Measurements from ENCODE around the gene PCDHGA10. TPM values are rescaled to one million over a fixed set of nuclear protein-coding genes. Genes with fewer than 3 reads are reported as not detected.
"Not testable (repeated sequence)": the region's sequence is repeated elsewhere in the genome, so short reads cannot be mapped to it uniquely, and the experiment has no call there.

The PCDHGA10 gene
- total RNA-seq (2014; rRNA removed; shearing (Covaris generic)), result 0.35 and 0.78 TPM in 2 replicates

- H3K36me3 ChIP-seq (replicated peaks; ENCODE audit: control insufficient read depth, insufficient read depth, low read length), result no peaks in the 10 kb centered on the region
- peak; percentile 89 for DNase-seq
- peaks cover 2% of the 10 kb centered on the region for H3K27me3 ChIP-seq (ENCODE audit: control insufficient read depth, insufficient read depth, low read length)
- peak within 1 kb of the TSS; percentile 41; the same call in 1 of the 2 replicates for H3K4me3 ChIP-seq (ENCODE audit: insufficient read depth, low read depth, low read length)
Measured at GRCh38 chr5:141412854-141413539, at the start of gene PCDHGA10. TSS of gene PCDHGA10 (plus strand) at chr5:141412987. CDS start at chr5:141413176, 189 bp downstream.

- Histone ChIP-seq H3K36me3 (replicated peaks; ENCODE audit: control insufficient read depth, insufficient read depth, low read length) (no peaks in the 10 kb centered on the region), H3K4me3 (ENCODE audit: insufficient read depth, low read depth, low read length) (no peak within 1 kb of the TSS), H3K27me3 (ENCODE audit: control insufficient read depth, insufficient read depth, low read length) (no peaks in the 10 kb centered on the region)
- DNase-seq, result peak; percentile 22
Measured at GRCh38 chr5:141363952-141364660, 48.7 kb upstream of the PCDHGA10 start, which contains the start of gene PCDHGA5. TSS of gene PCDHGA5 (plus strand) at chr5:141364162. CDS start at chr5:141364331, 169 bp downstream.

GRCh38 chr5:141366016-141366896, 46.5 kb upstream of the PCDHGA10 start:
- DNase-seq, result no peak
- H3K27me3 ChIP-seq (ENCODE audit: control insufficient read depth, insufficient read depth, low read length), result no peaks in the 10 kb centered on the region
- no peaks in the 10 kb centered on the region for H3K36me3 ChIP-seq (replicated peaks; ENCODE audit: control insufficient read depth, insufficient read depth, low read length)
- H3K4me3 ChIP-seq (ENCODE audit: insufficient read depth, low read depth, low read length), result no peak overlapping the region

GRCh38 chr5:141369994-141370848, 42.6 kb upstream of the PCDHGA10 start, which contains the start of gene PCDHGB3:
TSS of gene PCDHGB3 (plus strand) at chr5:141370242. CDS start at chr5:141370395, 153 bp downstream.
- Histone ChIP-seq H3K36me3 (replicated peaks; ENCODE audit: control insufficient read depth, insufficient read depth, low read length) (no peaks in the 10 kb centered on the region), H3K4me3 (ENCODE audit: insufficient read depth, low read depth, low read length) (no peak within 1 kb of the TSS), H3K27me3 (ENCODE audit: control insufficient read depth, insufficient read depth, low read length) (no peaks in the 10 kb centered on the region)
- DNase-seq, result no peak

- no peak for DNase-seq
- H3K36me3 ChIP-seq (replicated peaks; ENCODE audit: control insufficient read depth, insufficient read depth, low read length), result no peaks in the 10 kb centered on the region
- no peaks in the 10 kb centered on the region for H3K27me3 ChIP-seq (ENCODE audit: control insufficient read depth, insufficient read depth, low read length)
- no peak overlapping the region for H3K4me3 ChIP-seq (ENCODE audit: insufficient read depth, low read depth, low read length)
Measured at GRCh38 chr5:141371572-141372475, 41.0 kb upstream of the PCDHGA10 start.

- no peaks in the 10 kb centered on the region for H3K27me3 ChIP-seq (ENCODE audit: control insufficient read depth, insufficient read depth, low read length)
- H3K4me3 ChIP-seq (ENCODE audit: insufficient read depth, low read depth, low read length), result no peak within 1 kb of the TSS
- H3K36me3 ChIP-seq (replicated peaks; ENCODE audit: control insufficient read depth, insufficient read depth, low read length), result no peaks in the 10 kb centered on the region
- no peak for DNase-seq
Measured at GRCh38 chr5:141373673-141374317, 39.0 kb upstream of the PCDHGA10 start, which contains the start of gene PCDHGA6. TSS of gene PCDHGA6 (plus strand) at chr5:141373891. CDS start at chr5:141374084, 193 bp downstream.

GRCh38 chr5:141374627-141375026, 38.2 kb upstream of the PCDHGA10 start:
- Histone ChIP-seq H3K27me3 (ENCODE audit: control insufficient read depth, insufficient read depth, low read length) (no peaks in the 10 kb centered on the region), H3K4me3 (ENCODE audit: insufficient read depth, low read depth, low read length) (no peak overlapping the region), H3K36me3 (replicated peaks; ENCODE audit: control insufficient read depth, insufficient read depth, low read length) (no peaks in the 10 kb centered on the region)
- DNase-seq, result no peak

GRCh38 chr5:141375444-141376155, 37.2 kb upstream of the PCDHGA10 start:
- not testable (repeated sequence) for H3K4me3 ChIP-seq (ENCODE audit: insufficient read depth, low read depth, low read length); H3K36me3 ChIP-seq (replicated peaks; ENCODE audit: control insufficient read depth, insufficient read depth, low read length); DNase-seq; H3K27me3 ChIP-seq (ENCODE audit: control insufficient read depth, insufficient read depth, low read length)

- no peak within 1 kb of the TSS for H3K4me3 ChIP-seq (ENCODE audit: insufficient read depth, low read depth, low read length)
- no peaks in the 10 kb centered on the region for H3K36me3 ChIP-seq (replicated peaks; ENCODE audit: control insufficient read depth, insufficient read depth, low read length)
- no peaks in the 10 kb centered on the region for H3K27me3 ChIP-seq (ENCODE audit: control insufficient read depth, insufficient read depth, low read length)
- DNase-seq, result no peak
Measured at GRCh38 chr5:141382469-141383294, 30.1 kb upstream of the PCDHGA10 start, which contains the start of gene PCDHGA7. TSS of gene PCDHGA7 (plus strand) at chr5:141382742. CDS start at chr5:141382900, 158 bp downstream.

- no peaks in the 10 kb centered on the region for H3K27me3 ChIP-seq (ENCODE audit: control insufficient read depth, insufficient read depth, low read length)
- no peak overlapping the region for H3K4me3 ChIP-seq (ENCODE audit: insufficient read depth, low read depth, low read length)
- peak; percentile 28 for DNase-seq
- no peaks in the 10 kb centered on the region for H3K36me3 ChIP-seq (replicated peaks; ENCODE audit: control insufficient read depth, insufficient read depth, low read length)
Measured at GRCh38 chr5:141383345-141383744, 29.4 kb upstream of the PCDHGA10 start.

- Histone ChIP-seq H3K4me3 (ENCODE audit: insufficient read depth, low read depth, low read length) (no peak overlapping the region), H3K36me3 (replicated peaks; ENCODE audit: control insufficient read depth, insufficient read depth, low read length) (no peaks in the 10 kb centered on the region), H3K27me3 (ENCODE audit: control insufficient read depth, insufficient read depth, low read length) (no peaks in the 10 kb centered on the region)
- DNase-seq, result no peak
Measured at GRCh38 chr5:141384471-141385267, 28.1 kb upstream of the PCDHGA10 start.
